Measurements from ENCODE around the gene RDH11.
"Not testable (repeated sequence)": the region's sequence is repeated elsewhere in the genome, so short reads cannot be mapped to it uniquely, and the experiment has no call there.

RDH11 gene, protein sequence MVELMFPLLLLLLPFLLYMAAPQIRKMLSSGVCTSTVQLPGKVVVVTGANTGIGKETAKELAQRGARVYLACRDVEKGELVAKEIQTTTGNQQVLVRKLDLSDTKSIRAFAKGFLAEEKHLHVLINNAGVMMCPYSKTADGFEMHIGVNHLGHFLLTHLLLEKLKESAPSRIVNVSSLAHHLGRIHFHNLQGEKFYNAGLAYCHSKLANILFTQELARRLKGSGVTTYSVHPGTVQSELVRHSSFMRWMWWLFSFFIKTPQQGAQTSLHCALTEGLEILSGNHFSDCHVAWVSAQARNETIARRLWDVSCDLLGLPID

DNA sequence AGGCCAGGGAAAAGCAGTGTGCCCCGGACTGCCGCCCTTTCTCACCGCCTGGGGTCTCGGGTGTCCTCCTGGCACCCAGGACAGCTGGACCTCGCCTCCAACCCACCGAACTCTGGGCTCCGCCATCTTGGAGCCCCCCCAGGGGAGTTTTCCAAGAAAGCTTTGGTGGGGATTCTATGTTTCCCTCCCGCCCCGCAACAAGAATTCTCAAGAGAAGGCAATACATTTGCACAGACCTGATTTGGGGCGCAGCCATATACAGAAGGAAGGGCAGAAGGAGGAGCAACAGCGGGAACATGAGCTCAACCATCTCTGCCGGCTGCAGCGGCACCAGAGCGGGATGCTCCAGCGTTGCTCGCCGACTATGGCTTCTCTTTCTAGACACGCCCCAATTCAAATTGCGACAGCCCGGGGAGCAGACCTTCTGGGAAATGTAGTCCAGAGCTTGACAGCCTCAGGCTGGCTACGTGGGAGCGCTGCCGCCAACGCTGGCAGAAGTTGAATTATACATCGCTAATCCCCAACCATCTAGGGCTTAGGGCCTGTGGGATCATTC, at the start of gene RDH11:
TSS of gene RDH11 (minus strand) at position 371 of the 556 bp plus-strand sequence. CDS start at position 310, 61 bp downstream.
- peak; percentile 72 to 78 for DNase-seq (ENCODE audit: low read depth in 2 of 2)

DNA sequence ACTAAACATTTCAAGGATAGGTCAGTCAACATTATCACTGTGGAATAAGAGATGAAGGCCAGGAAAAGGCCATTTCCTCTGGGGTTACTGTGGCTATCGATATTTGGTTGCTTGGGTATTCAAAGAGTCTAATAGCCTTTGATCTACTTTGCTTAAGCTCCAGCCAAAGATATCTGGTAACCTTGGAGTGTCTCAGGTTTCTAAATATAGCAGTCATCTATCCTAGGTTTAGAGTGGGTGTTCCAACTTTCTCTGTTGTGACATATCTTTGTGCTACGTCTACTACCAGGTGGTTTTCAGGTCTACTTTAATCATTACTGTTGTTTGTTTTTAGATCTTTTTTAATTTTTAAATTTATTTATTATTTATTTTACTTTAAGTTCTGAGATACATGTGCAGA, 48.5 kb upstream of the RDH11 start:
- DNase-seq (ENCODE audit: low read depth in 2 of 2) = no peak

DNA sequence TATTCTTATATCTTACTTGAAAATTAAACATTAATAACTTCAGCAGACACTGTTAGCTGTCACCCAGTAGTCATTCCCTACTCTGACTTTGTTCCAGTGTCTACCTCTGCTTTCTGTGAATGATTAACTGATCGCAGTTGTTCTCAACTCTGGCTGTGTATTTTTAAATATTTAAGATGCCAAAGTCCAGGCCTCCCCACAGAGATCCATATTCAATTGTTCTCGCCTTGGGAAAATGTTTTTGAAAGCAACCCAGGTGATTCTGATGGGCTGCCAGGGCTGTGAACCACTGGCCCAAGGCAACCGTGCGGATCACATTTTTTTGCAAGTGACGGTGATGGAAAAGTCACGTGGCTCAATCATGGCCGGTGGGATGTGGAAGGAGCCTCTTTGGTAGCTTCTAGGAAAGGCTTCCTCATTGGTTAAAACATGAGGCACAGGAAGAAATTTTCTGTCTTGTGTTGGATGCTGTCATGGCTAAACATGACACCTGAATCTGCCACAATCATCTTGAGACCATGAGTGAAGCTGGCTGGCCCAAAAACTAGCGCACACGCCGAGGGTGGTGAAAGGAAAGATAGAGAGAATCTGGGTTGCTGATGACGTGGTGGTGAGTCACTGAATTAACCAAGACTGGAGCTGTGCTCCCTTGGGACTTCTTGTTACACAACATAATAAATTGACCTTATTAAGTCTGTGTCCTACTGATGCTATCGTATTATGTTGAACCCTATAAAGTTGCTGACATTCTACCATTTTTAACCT, 43.4 kb upstream of the RDH11 start:
- peak in 1 of 2 donors; percentile 3 for DNase-seq (ENCODE audit: low read depth in 2 of 2)

DNA sequence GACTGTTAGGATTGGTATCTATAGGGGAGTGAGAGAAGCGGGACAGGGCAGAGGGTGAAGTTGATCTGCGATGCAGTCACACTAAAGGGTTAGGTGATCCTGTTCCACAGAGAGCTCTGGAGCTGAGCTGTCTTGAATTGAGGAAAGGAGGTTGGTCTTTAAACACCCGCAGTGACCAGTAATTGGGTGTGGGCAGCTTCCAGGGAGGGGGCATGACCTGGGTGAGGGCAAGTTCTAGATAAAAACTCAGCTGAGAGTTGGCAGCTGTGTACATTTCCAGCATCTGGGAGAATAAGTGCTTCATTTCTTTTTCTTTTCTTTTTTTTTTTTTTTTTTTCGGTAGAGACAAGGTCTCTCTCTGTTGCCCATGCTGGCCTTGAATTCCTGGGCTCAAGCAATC, 41.2 kb upstream of the RDH11 start:
- DNase-seq (ENCODE audit: low read depth in 2 of 2) = no peak

DNA sequence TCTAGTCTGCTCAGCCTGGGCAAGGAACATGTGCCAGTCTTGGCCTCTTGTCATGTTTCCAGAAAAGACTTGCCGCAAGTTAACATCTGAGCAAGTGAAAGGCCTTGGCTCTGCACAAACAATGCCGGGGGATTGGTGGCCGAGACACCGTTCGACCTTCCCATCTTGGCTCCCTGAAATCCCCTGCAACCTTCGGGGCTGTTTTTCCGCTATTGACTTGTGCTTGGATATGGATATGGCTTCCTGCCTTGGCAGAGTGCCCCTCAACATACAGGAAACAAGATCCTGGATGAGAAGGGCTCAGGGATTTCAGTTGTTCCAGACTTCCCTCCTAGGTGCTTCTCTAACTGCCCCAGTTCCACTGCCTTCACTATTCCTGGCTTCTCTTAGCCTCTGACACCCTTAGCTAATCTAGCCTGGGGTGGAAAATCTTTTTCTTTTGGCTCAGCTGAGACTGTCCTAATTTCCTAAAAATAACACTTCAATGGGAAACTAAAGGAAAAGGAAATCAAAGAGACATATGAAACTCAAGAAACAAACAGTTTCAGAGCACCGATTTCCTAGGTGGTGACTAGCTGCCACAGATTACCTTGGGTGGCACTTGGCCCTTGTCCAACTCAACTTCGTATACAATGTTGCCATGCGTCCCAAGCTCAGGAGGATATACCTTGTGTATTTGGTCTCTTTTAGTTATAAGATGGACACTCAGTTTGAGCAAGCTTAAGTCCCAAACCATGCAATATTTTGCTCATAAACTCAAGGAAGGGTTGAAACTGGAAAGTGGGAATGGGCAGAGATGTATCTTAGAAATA, 40.0 kb upstream of the RDH11 start:
- DNase-seq (ENCODE audit: low read depth in 2 of 2) = no peak

DNA sequence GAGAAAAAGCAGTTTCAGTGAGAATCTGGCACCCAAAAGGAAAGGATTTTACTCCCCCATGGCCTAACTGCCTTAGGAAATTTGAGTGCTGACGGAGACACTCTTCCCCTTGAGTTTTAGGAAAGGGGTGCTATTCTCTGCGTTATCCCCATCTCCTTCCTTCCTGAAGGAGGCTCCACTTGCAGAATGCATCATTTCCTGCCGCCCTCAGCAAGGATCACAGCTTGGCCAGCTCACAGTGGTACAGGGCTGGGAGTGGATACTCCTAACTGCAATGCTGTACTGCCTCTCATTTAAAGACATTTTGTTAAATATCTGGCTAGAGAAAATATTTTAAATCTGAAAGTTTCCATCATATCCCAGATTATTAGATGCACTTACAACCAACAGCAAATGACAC, 39.1 kb upstream of the RDH11 start:
- DNase-seq (ENCODE audit: low read depth in 2 of 2) = no peak

DNA sequence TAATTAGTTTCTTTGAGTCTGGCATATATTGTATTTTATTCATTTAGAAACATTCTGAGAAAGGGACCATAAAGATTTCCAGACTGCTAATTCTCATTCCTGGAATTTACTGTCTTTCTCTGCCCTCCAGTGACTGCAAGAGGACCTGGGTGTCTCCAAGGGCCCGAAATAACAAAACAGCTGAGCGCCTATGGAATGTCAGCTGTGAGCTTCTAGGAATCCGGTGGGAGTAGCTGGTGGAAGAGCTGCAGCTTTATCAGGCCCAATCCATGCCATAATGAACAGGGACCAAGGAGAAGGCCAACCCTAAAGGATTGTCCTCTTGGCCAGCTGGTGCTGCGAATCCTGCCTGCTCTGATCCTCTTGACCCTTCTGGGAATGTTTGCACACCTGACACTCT, 38.1 kb upstream of the RDH11 start:
- no peak for DNase-seq (ENCODE audit: low read depth in 2 of 2)

DNA sequence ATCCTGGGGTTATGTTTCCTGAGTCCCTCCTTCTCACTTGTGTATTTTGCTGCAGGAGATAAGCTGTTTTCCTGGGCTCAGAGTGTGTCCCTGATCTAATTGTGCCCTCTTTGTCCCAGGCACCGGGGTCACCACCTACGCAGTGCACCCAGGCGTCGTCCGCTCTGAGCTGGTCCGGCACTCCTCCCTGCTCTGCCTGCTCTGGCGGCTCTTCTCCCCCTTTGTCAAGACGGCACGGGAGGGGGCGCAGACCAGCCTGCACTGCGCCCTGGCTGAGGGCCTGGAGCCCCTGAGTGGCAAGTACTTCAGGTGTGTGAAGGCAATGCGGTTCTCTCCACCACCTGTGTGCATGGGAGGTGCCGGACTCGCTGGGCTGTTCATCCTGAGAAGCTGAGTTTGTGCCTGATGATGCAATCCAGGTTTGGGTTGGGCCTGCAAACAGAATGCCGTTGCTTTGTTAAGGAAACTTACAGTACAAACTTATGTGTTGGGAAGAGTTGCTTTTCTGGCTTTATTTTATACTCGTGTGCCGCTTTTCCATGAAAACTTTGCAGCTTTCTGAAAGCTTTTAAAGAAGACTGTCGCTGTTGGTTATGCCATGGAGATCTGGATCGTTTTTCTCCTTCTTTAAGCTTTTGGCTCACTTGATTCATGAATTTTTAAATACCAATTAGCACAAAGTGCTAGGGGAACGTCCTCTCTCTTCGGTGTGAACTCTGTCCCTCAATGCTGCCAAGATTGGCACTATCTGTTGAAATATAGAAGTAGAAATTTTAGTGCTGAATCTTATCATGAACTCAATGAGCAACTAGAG, 33.7 kb upstream of the RDH11 start:
- DNase-seq (ENCODE audit: low read depth in 2 of 2) = no peak

DNA sequence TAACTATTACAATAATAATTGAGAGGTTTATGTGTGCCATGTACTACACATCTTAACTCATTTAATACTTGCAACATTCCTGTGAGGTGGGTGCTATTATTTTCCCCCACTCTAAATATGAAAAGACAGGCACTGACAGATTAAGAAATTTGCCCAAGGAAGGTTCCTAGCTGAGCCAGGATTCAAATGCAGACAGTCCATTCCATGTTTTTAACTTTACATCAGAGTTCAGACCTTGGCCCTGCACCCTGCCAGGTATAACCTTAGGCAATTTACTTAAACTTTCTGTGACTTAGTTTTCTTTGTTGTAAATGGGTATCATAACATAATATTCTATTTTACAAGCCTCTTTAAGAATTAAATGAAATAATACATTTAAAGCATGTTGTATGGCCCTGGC, 32.7 kb upstream of the RDH11 start:
- DNase-seq (ENCODE audit: low read depth in 2 of 2) = no peak

DNA sequence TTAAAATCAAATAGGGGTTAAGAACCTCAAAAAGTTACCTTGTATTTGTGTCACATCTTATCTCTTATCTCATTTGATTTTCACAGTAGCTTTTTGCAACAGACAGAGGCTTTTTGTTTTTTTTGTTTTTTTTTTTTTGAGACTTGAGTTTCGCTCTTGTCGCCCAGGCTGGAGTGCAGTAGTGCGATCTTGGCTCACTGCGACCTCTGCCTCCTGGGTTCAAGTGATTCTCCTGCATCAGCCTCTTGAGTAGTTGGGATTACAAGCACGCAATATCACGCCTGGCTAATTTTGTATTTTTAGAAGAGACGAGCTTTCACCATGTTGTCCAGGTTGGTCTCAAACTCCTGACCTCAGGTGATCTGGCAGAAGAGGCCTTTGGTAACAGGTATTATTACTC, 31.8 kb upstream of the RDH11 start:
- no peak for DNase-seq (ENCODE audit: low read depth in 2 of 2)

DNA sequence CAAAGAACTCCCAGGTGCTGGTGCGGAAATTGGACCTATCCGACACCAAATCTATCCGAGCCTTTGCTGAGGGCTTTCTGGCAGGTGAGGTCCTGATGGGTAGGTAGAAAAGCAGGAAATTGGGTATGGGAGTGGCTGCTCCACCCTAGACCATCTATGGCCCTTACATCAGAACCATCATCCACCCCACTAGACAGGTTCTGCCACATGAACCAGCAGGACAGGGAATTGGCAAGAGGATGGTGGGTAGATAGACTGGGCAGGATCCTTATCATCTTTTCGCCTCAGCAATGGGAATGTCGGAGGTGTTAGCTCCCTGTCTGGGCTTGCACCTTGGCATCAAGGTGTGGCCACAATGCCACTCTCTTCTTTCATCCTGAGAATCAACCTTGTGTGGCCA, 29.6 kb upstream of the RDH11 start:
- no peak for DNase-seq (ENCODE audit: low read depth in 2 of 2)

DNA sequence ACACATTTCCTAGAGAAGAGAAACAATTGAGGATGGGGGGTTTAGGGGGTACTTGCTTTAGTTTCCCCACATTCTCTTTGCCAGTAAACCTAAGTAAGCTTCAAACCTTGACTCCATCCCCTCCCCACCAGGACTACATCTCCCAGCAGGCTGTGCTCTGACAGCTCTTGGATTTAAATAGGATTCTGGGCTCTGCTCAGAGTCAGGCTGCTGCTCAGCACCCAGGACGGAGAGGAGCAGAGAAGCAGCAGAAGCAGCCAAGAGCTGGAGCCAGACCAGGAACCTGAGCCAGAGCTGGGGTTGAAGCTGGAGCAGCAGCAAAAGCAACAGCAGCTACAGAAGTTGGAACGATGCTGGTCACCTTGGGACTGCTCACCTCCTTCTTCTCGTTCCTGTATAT, 26.7 kb upstream of the RDH11 start:
- no peak for DNase-seq (ENCODE audit: low read depth in 2 of 2)

DNA sequence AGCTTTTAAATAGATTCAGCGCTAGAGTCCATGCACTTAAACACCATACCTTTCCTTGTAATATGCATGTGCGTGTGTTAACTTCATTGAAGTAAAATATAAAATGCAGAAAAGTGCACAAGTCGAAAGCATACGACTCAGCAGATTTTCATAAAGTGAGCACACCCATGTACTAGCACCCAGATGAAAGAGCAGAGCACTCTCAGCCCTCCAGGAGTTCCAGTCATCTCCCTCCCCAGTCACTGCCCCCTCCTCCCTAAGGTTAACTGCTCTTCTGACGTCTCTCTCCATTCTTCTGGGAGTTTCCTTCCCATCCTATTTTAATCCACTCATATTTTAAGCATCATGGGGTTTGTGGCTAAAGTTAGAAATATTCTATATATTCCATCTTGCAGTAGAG, 26.3 kb upstream of the RDH11 start:
- no peak for DNase-seq (ENCODE audit: low read depth in 2 of 2)

DNA sequence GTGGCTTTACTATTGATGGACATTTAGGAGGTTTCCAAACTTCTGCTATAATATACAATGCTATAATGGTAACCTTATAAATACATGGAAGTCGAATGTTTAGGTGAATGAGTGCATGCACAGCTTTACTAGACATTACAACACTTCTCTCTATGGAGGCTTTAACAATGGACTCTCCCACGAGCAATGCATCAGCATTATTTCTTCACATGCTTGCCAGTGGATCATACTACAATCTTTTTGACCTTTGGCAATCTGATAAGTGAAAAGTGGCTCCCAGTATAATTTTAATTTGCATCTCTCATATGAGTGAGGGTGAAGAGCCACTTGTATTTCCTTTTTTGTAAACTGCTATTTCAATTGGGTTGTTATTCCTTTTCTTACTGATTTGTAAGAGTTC, 24.3 kb upstream of the RDH11 start:
- no peak for DNase-seq (ENCODE audit: low read depth in 2 of 2)

DNA sequence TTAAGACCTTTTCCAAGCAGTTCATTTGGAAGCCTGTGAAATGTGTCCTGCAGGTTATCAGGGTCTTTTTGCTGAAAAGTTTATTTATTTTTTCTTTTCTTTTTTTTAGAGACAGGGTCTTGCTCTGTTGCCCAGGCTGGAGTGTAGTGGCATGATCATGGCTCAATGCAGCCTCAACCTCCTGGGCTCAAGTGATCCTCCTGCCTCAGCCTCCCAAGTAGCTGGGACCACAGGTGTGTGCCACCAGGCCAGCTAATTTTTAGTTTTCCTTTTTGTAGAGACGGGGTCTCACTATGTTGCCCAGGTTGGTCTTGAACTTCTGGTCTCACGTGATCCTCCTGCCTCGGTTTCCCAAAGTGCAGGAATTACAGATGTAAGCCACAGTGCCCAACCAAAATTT, 23.8 kb upstream of the RDH11 start:
- not testable (repeated sequence) for DNase-seq (ENCODE audit: low read depth in 2 of 2)

DNA sequence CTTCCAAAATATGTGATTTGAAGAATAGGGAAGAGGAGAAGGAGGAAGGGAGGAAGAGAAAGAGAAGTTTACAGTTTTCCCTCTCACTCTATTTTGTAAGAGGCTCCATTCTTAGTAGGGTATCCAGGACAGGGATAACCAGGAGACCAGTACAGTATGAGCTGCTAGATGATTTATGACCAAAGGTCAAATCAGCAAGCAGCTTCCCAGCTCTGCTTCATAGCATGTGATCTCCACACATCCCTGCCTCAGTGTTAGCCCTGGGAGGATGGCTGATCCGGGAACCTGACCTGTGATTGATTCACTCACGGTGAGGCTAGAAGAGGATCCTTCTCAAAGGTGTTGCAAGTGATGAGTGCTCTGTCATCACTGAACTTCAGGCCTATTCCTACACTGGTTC, 22.7 kb upstream of the RDH11 start:
- no peak for DNase-seq (ENCODE audit: low read depth in 2 of 2)

DNA sequence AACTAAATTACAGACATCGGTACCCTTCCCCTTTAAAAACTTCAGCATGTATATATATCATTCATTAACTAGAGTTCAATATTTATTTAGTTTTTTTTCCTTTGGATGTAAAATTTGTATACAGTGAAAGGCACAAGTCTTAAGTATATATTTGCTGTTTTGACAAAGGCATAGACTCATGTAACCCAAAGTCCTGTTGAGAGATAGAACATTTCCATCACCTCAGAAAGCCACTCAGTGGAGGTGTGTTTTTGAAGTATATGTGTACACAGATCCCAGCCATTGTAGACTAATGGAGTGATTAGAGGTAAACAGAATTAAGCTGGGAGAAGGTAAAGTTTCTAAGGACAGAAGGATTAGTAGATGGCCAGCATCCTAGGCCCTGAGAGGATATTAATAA, 21.5 kb upstream of the RDH11 start:
- DNase-seq (ENCODE audit: low read depth in 2 of 2) = no peak

DNA sequence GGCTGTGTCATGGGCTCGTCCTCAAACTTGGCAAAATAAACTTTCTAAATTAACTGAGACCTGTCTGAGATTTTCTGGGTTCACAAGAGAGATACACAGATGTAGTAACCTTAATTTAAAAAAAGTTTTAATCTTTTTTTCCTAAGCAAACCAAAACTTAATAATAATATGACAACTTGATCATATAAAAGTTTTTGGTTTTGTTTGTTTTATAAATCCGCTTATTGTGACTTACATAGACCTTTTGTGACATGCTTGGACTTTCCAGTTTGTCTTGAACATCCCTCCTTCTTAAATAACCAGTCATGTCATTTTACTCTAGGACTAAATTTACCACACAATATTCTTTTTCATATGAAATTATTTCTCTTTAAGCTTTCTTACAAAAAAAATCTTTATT, 14.6 kb upstream of the RDH11 start:
- DNase-seq (ENCODE audit: low read depth in 2 of 2) = no peak

DNA sequence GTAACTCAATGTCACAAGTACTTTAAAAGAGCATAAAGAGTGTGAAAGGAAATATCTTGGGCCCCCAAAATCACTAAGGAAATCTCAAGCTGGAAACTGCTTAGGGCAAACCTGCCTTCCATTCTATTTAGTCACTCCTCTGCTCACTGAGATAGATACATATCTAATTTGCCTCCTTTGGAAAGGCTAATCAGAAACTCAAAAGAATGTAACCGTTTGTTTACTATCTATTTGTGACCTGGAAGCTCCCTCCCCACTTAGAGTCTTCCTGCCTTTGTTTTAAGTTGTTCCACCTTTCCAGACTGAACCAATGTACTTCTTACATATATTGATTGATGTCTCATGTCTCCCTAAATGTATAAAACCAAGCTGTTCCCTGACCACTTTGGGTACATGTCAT, 14.2 kb upstream of the RDH11 start:
- DNase-seq (ENCODE audit: low read depth in 2 of 2) = not testable (repeated sequence)

DNA sequence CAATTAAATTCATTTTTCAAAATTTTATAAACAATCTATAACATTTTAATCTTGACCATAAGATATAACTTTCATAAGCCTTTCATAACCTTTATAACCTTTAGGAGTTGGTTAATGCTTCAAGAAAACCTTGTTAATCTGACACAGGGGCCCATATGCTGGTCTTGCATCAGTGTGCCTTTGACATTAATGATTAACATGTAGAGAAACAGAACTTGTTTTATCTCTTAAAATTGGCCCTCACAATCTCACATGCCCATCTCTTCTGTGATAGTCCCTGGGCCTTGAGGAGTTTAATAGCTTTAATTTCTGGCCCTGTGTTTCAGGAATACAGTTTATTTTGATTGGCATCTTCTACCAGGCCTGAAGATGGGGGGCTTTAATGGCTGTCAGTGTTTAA, 13.8 kb upstream of the RDH11 start:
- not testable (repeated sequence) for DNase-seq (ENCODE audit: low read depth in 2 of 2)

DNA sequence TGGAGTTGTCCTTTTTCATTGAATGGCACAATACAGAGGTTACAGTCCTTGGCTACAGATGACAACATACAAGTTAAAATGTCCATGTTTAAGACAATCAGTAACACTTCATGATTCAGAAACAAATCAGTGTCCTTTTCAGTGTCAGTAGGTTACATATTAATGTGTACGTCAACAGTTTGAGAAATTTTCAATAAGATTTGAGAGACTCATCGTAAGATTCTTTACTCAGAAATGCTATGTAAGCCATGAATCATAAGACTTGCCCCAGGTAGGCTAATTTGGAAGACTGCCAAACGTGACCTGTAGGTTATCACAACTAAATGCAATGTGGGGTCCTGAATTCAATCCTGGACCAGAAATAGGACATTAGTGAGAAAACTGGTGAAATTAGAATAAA, 9.6 kb upstream of the RDH11 start:
- no peak for DNase-seq (ENCODE audit: low read depth in 2 of 2)

Data from stimulated activated CD8-positive, alpha-beta memory T cell treated with anti-CD3 and anti-CD28 coated beads, Interleukin-7, amount 100 ng/mL, for 4 hours (primary cell).